K562 (cell line): ENCODE data around the gene CISD3. TPM values are rescaled to one million over a fixed set of nuclear protein-coding genes. Genes with fewer than 3 reads are reported as not detected.

Experiments
- CBX3 ChIP-seq, 2 experiments: IDR thresholded peaks; 1 replicate in 1 of 2; 2 replicates in 1 of 2; pipeline ENCODE4 v1.6.1; 2012; ENCODE audit warnings: inconsistent platforms in 2 of 2, low read length in 2 of 2, borderline replicate concordance in 1 of 2, control low read depth in 1 of 2
- CCNT2 ChIP-seq: IDR thresholded peaks from 2 replicates; pipeline ENCODE4 v1.6.1; 2011; ENCODE audit warnings: borderline replicate concordance, low read depth, mild to moderate bottlenecking, moderate library complexity, mixed read lengths, low read length; ENCODE audit not compliant: insufficient read length; ENCODE audit errors: extremely low read depth
- KAT7 ChIP-seq: sonication (generic); formaldehyde crosslinking; IDR thresholded peaks from 2 replicates; pipeline ENCODE4 v1.8.0; 2022; ENCODE audit warnings: missing genetic modification reagents, mild to moderate bottlenecking, borderline replicate concordance
- KLF6 ChIP-seq: fragments of 250-450 bp; sonication (Bioruptor Pico); IDR thresholded peaks from 2 replicates; pipeline ENCODE4 v1.4.0; 2020; ENCODE audit warnings: mild to moderate bottlenecking, moderate library complexity, borderline replicate concordance
- NONO ChIP-seq, 2 experiments: fragments of 200-400 bp in 1 of 2; fragments of 450-650 bp in 1 of 2; formaldehyde crosslinking in 1 of 2; IDR thresholded peaks; 2 replicates each; pipeline ENCODE4 v1.6.1; 2017; ENCODE audit warnings: low read depth in 2 of 2, mild to moderate bottlenecking in 2 of 2, moderate library complexity in 2 of 2, low read length in 1 of 2
- SMAD3 ChIP-seq: fragments of 450-650 bp; formaldehyde crosslinking; conservative IDR thresholded peaks from 2 replicates; pipeline ENCODE4 v1.4.0; 2020; ENCODE audit warnings: mild to moderate bottlenecking
- TCF7L2 ChIP-seq: fragments of 150-350 bp; IDR thresholded peaks from 2 replicates; pipeline ENCODE4 v1.6.1; 2016; ENCODE audit warnings: low read depth, mild to moderate bottlenecking, low read length, moderate library complexity
- ZBTB1 ChIP-seq: sonication (generic); formaldehyde crosslinking; IDR thresholded peaks from 2 replicates; pipeline ENCODE4 v1.8.1; 2023; ENCODE audit warnings: missing genetic modification reagents, low read depth, mild to moderate bottlenecking, borderline replicate concordance
- ZNF197 ChIP-seq: fragments of 200-800 bp; sonication (Bioruptor generic); IDR thresholded peaks from 2 replicates; pipeline ENCODE4 v1.6.1; 2016; ENCODE audit warnings: low read depth, missing genetic modification characterization, missing compliant biosample characterization
- ZNF436 ChIP-seq: fragments of 250-450, 450-650 bp; sonication (Bioruptor Pico); formaldehyde crosslinking; IDR thresholded peaks from 2 replicates; pipeline ENCODE4 v1.7.0; 2020; ENCODE audit warnings: mild to moderate bottlenecking
- polyA plus RNA-seq, 8 experiments: library from polyadenylated mRNA; depleted of rRNA in 4 of 8; stranded (reverse) in 5 of 8; unstranded in 3 of 8; fragments of >200 nt; fragmentation: Nextera tagmentation in 2 of 8; fragmentation: Illumina TruSeq in 1 of 8; extraction: Ambion mirVana in 2 of 8; extraction: Trizol in 1 of 8; gene quantifications; 2 replicates each; pipeline versions ENCODE4 v1.2.1 to v1.2.3, GENCODE V29; 2011 to 2014; ENCODE audit warnings: inconsistent platforms in 1 of 8, missing spikeins in 1 of 8
- total RNA-seq, 7 experiments: library from RNA; depleted of rRNA in 6 of 7; stranded (reverse); fragments of >200 nt in 6 of 7; fragmentation: Illumina TruSeq in 2 of 7; extraction: Trizol in 2 of 7; gene quantifications; 2 replicates each; pipeline versions ENCODE4 v1.2.1 to v1.2.3, GENCODE V29; 2011 to 2021; ENCODE audit warnings: low replicate concordance in 1 of 7
- TF ChIP-seq, protein P1 (sequence below): sonication (generic); formaldehyde crosslinking; IDR thresholded peaks from 2 replicates; pipeline ENCODE4 v1.8.0; 2023; ENCODE audit warnings: mild to moderate bottlenecking, missing genetic modification reagents
- TF ChIP-seq, protein P2 (sequence below): fragments of 200-800 bp; sonication (Bioruptor generic); IDR thresholded peaks from 2 replicates; pipeline ENCODE4 v1.6.1; 2017; ENCODE audit warnings: missing genetic modification characterization, missing compliant biosample characterization
- TF ChIP-seq, protein P3 (sequence below), 2 experiments: fragments of 450-650 bp in 1 of 2; sonication (generic) in 1 of 2; formaldehyde crosslinking; conservative IDR thresholded peaks; 2 replicates each; pipeline versions ENCODE4 v1.4.0 to v1.8.1; 2020 to 2022; ENCODE audit warnings: mild to moderate bottlenecking in 1 of 2, missing genetic modification reagents in 1 of 2
- TF ChIP-seq, protein P4 (sequence below): fragments of 450-650 bp; IDR thresholded peaks from 2 replicates; pipeline ENCODE4 v1.6.1; 2018; ENCODE audit warnings: mild to moderate bottlenecking, low read depth; ENCODE audit not compliant: partially characterized antibody

Gene CISD3
- total and polyA plus RNA-seq, 9 of the 15 experiments (the other 6 are each of a cell fraction or from before 2014, with no cell fraction given): 5.0 to 60.7 (median 15.7) TPM

DNA sequence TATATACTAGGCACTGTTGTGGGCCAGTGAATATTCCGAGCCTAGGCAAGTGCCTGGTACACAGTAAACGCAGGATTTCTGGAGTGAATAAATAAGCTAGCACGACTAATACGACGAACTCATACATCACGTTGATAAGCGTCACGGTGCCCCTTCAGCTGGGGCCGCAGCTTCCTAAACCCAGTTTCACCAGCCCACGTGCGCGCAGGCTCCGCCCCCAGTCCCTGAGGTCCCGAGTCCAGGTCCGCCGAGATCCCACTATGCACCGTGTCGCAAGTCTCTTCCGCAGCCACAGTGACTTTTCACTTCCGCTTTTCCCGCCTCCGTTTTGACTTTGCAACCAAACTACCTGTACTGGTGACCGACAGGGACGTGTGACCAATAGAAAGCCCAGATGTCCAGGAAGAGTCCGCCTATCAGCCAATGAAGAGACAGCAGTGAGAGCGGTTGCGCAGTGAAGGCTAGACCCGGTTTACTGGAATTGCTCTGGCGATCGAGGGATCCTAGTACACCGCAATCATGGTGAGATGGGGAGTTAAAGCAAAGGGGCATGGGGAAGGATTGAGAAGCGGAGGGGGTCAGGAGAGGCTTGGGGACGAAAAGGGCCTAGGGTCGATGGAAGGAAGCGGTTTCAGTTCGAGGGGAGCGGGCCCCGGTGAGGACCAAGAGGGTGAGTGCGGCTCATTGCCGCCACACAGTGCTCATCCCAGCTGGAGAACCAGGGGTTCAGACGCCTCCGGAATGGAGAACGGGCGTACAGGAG is 22.3 kb downstream of the CISD3 start, which contains the start of gene PSMB3 (continued):
- TF ChIP-seq, protein P1, sequence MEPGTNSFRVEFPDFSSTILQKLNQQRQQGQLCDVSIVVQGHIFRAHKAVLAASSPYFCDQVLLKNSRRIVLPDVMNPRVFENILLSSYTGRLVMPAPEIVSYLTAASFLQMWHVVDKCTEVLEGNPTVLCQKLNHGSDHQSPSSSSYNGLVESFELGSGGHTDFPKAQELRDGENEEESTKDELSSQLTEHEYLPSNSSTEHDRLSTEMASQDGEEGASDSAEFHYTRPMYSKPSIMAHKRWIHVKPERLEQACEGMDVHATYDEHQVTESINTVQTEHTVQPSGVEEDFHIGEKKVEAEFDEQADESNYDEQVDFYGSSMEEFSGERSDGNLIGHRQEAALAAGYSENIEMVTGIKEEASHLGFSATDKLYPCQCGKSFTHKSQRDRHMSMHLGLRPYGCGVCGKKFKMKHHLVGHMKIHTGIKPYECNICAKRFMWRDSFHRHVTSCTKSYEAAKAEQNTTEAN (CRISPR knock-in tag): no peak
- TF ChIP-seq, protein P2, sequence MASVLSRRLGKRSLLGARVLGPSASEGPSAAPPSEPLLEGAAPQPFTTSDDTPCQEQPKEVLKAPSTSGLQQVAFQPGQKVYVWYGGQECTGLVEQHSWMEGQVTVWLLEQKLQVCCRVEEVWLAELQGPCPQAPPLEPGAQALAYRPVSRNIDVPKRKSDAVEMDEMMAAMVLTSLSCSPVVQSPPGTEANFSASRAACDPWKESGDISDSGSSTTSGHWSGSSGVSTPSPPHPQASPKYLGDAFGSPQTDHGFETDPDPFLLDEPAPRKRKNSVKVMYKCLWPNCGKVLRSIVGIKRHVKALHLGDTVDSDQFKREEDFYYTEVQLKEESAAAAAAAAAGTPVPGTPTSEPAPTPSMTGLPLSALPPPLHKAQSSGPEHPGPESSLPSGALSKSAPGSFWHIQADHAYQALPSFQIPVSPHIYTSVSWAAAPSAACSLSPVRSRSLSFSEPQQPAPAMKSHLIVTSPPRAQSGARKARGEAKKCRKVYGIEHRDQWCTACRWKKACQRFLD (CRISPR knock-in tag): no peak
- TF ChIP-seq, protein P3, sequence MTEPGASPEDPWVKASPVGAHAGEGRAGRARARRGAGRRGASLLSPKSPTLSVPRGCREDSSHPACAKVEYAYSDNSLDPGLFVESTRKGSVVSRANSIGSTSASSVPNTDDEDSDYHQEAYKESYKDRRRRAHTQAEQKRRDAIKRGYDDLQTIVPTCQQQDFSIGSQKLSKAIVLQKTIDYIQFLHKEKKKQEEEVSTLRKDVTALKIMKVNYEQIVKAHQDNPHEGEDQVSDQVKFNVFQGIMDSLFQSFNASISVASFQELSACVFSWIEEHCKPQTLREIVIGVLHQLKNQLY (CRISPR knock-in tag; conservative IDR thresholded peaks at IDR 0.05): no peak; a peak in 1 of 4 replicates
- no peak for TF ChIP-seq CCNT2
- TF ChIP-seq TCF7L2: no peak
- TF ChIP-seq KAT7 (CRISPR knock-in tag): no peak
- TF ChIP-seq CBX3 (IDR thresholded peaks at IDR 0.05; ENCODE audit: borderline replicate concordance in 1 of 2, low read length in 2 of 2): no peak; a peak in 1 of 3 replicates
- no peak for TF ChIP-seq SMAD3 (CRISPR knock-in tag)
- TF ChIP-seq, protein P4, sequence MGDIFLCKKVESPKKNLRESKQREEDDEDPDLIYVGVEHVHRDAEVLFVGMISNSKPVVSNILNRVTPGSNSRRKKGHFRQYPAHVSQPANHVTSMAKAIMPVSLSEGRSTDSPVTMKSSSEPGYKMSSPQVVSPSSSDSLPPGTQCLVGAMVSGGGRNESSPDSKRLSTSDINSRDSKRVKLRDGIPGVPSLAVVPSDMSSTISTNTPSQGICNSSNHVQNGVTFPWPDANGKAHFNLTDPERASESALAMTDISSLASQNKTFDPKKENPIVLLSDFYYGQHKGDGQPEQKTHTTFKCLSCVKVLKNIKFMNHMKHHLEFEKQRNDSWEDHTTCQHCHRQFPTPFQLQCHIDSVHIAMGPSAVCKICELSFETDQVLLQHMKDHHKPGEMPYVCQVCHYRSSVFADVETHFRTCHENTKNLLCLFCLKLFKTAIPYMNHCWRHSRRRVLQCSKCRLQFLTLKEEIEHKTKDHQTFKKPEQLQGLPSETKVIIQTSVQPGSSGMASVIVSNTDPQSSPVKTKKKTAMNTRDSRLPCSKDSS: no peak
- 0 out of 2 replicates have a peak, but pooled peaks have one; percentile 20 for TF ChIP-seq KLF6 (CRISPR knock-in tag)
- TF ChIP-seq NONO (IDR thresholded peaks at IDR 0.05; ENCODE audit: low read depth in 2 of 2, low read length in 1 of 2): no peak
- no peak for TF ChIP-seq ZNF436 (CRISPR knock-in tag)
- TF ChIP-seq ZBTB1 (CRISPR knock-in tag): no peak
- TF ChIP-seq ZNF197: no peak
